C4-2B (cell line): ENCODE data around the gene BCL2L11.

Experiments
- H3K27ac ChIP-seq: fragments of 450-650 bp; 2 replicates; pipeline ENCODE4 v1.5.1; 2017
- CTCF ChIP-seq: fragments of 450-650 bp; conservative IDR thresholded peaks from 2 replicates; pipeline ENCODE4 v1.5.1; 2017; ENCODE audit warnings: mild to moderate bottlenecking
- ZFX ChIP-seq: fragments of 450-650 bp; IDR thresholded peaks from 2 replicates; pipeline ENCODE4 v1.6.1; 2017

Gene BCL2L11

GRCh38 chr2:111207851-111208250, 87.1 kb downstream of the BCL2L11 start:
- no peak for TF ChIP-seq ZFX
- no peak for TF ChIP-seq CTCF
- H3K27ac ChIP-seq: no peak overlapping the region

- H3K27ac ChIP-seq: no peak overlapping the region
- TF ChIP-seq CTCF (no peak), ZFX (no peak)
Measured at GRCh38 chr2:111208639-111209038, 87.9 kb downstream of the BCL2L11 start.

- no peak overlapping the region for H3K27ac ChIP-seq
- TF ChIP-seq CTCF: no peak
- TF ChIP-seq ZFX: no peak
Measured at GRCh38 chr2:111209045-111209514, 88.4 kb downstream of the BCL2L11 start.

- H3K27ac ChIP-seq: no peak overlapping the region
Measured at GRCh38 chr2:111210036-111210435, 89.3 kb downstream of the BCL2L11 start.

GRCh38 chr2:111213877-111214276, 93.2 kb downstream of the BCL2L11 start:
- TF ChIP-seq ZFX (no peak), CTCF (no peak)
- H3K27ac ChIP-seq: no peak overlapping the region

More at GRCh38 chr2:111210036-111210435, 89.3 kb downstream of the BCL2L11 start:
- TF ChIP-seq CTCF: no peak
- TF ChIP-seq ZFX: no peak

- no peak overlapping the region for H3K27ac ChIP-seq
- no peak for TF ChIP-seq ZFX
- TF ChIP-seq CTCF: no peak
Measured at GRCh38 chr2:111216811-111217652, 96.3 kb downstream of the BCL2L11 start.
